ENCODE results near the gene KLHDC9.

The KLHDC9 gene

DNA sequence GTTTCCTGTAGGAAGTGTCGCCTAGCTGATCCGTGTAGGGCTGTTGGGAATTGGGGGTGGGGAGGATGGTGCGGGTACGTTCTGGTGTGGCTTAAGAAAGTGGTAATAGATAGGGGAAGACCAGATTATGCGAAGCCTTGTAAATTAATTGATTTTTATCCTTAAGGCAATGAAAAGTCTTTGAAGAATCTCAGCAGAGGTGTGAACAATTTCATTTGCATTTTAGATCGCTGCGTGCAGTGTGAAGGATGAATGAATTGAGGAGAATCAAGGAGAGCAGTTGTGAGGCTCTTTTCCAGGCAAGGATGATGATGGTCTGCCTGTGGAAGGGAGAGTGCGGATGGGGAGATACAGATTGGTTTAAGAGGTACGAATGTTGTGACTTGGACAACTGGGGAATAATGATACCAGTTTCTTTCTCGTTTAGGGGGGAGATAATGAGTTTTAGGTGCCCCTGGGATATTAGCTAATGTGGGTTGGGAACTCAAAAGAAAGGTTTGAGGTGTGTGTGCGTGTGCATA lies 35.1 kb downstream of the KLHDC9 start:
- DNase-seq, result no peak

DNA sequence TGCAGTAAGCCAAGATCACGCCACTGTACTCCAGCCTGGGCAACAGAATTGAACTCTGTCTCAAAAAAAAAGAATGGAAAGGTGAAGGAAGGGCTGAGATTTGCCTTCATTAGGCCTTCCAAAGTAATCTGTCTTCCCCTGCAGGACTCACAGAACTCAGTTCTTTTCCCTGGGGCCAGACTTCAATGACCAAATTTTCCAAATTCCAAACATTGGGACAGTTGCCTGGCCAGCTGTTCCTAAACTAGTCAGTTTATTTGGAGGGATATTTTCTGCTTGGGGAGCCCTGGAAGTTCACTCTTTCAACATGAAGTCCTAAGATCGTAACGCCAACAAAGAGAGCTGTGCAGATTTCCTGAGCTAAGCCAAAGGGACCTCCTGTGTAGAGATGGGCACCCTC lies 39.7 kb downstream of the KLHDC9 start:
- DNase-seq, result no peak

DNA sequence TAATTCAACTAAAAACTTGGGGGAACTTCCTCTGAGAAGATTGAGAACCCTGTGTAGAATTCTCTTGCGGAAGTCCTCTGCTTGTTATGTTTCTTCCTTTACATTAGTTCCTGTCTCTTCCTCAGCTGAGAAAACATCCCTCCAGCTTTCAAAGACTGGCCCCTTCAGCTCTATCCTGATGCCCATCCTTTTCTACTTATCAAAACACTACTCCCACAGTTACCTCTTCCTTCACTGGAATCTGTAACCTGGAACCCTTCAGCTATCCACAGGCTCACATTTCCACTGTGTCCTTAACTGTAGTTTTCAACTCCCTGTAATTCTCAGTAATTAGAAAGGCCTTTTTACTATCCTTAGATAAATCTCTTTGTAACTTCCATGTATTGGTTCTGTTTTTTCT lies 40.3 kb downstream of the KLHDC9 start:
- DNase-seq, result no peak

DNA sequence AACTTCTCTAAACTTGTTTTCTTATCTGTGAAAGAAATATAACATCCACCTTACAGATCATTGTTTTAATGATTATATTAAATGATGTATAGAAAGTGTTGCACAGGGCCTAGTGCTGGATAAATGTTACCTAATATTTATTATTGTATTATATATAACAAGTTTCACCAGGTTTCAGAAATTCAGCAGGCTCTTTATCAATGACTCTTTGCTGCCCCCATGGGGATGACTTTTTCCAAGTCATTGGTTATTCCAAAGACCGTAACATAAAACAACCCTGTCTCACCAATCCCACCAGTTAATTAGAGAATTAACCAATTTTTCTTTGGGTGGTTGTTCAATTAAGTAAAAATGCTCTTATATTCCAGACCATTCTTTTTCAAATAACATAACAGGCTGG lies 41.6 kb downstream of the KLHDC9 start:
- DNase-seq, result peak; percentile 28 to 44

DNA sequence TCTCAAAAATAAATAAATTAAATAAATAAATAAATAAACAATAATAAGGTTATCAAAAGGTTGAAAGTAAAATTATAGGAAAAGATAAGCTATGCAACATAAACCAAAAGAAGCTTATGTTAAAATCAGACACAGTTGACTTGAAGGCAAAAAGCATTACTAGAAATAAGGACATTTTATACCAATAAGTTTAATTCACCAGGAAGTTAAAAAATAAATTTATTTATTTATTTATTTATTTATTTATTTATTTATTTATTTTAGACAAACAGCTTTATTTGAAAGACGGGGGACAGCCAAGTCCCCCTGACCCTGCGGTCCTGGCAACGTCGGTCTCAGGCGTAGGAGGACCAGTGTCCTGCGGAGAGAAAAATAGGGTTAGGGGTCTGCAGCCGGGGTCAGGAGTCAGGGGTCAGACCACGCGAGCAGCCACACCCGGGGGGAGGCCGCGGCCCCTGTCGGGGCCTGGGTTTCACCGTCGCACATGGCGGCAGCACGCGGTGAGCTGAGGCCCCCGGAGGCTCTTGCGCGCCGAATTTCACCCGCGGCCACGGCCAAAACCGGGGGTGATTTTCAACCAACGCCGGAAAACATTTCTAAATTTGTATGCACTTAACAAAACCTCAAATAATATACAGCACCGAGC lies 42.7 kb downstream of the KLHDC9 start:
- no peak for DNase-seq

DNA sequence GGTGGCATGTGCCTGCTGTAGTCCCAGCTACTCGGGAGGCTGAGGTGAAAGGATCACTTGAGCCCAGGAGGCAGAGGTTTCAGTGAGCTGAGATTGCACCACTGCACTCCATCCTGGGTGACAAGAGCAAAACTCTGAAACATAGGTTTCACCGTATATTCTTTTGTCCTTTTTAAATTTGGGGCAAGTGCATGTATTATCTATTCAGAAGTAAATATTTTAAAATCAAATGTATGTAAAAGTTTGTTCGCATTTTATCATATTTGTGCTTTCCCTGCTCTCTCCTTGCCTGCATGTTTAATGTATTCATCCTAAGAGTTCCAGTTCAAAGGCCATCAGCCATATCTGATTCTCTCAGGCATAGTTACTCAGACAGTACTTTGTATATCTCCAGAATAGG lies 47.7 kb downstream of the KLHDC9 start:
- DNase-seq, result no peak
